Keratinocyte (primary cell): ENCODE measurements around the gene SEL1L3.

Experiments
- CTCF ChIP-seq, 3 experiments: IDR thresholded peaks in 1 of 3; conservative IDR thresholded peaks in 1 of 3; optimal IDR thresholded peaks in 1 of 3; 2 replicates in 2 of 3; 3 replicates in 1 of 3; pipeline versions ENCODE3 to v1.5.1; 2011; ENCODE audit warnings: low read length in 3 of 3, mild to moderate bottlenecking in 3 of 3, moderate library complexity in 2 of 3, control low read depth in 1 of 3, inconsistent platforms in 1 of 3; ENCODE audit not compliant: insufficient read depth in 2 of 3; ENCODE audit errors: extremely low read depth in 1 of 3
- EZH2 ChIP-seq: IDR thresholded peaks from one replicate; pipeline ENCODE4 v1.6.1; 2012; ENCODE audit warnings: inconsistent platforms, mild to moderate bottlenecking, low read length, moderate library complexity

GRCh38 chr4:25756503-25756902, 106.3 kb downstream of the SEL1L3 start:
- TF ChIP-seq CTCF (optimal IDR thresholded peaks at IDR 0.05 in 1 of 3, IDR thresholded peaks at IDR 0.05 in 1 of 3, conservative IDR thresholded peaks at IDR 0.05 in 1 of 3; ENCODE audit: extremely low read depth in 1 of 3, insufficient read depth in 2 of 3, low read length in 3 of 3) (no peak), EZH2 (no peak)
